ENCODE results near the gene VAPA.

The VAPA gene

GRCh38 chr18:10008006-10008647, 94.3 kb downstream of the VAPA start:
- DNase-seq = no peak

Measured in CD4-positive, alpha-beta T cell treated with Interleukin-1 beta for 1 hour (primary cell).